GM18499 (cell line): Measurements from ENCODE around the gene NFIB.

ENCODE experiments used
- ATAC-seq: cut with Tn5 transposase; IDR thresholded peaks from one replicate; pipeline ENCODE4 v1.9.1; 2021; ENCODE audit warnings: moderate number of reproducible peaks; ENCODE audit not compliant: insufficient read depth, unreplicated experiment

The NFIB gene

DNA sequence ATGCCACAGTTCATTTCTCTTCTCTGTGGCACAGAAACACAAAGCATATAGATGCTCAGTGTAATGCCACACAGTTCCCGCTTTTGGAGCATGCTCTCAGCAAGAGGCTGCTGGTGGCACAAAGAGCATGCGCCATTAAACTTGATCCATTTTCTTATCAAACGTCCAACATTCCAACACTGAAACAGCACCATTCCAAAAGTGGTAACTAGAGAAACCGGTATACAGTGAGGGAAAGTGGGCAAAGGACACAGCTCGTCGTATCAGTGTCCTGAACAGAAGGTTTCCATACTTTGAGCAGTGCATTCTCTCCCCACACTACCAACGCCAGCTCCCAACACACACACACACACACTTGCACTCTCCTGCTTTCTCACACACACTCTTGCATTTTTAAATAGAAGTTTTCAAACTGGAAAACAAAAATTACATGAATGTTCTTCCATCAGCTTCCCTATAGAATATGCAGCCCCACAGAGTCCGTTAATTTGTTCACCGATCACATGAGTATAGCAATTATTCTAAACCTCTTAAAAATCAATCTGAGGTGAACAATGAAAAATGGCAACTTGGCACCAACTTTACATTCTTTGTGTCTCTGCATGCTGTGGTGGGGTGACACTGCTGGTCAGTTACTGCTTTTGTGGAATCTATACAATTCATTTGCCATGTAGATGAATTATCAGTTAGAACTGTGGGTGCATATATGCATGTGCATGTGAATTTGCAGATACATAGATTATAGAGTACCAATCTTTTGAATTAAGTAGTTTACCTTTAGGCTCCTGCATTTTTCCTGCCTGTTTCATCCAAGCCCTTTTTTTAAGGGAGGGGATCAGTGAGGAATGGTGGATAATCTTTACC, 5.7 kb downstream of the NFIB start:
- no peak for ATAC-seq

DNA sequence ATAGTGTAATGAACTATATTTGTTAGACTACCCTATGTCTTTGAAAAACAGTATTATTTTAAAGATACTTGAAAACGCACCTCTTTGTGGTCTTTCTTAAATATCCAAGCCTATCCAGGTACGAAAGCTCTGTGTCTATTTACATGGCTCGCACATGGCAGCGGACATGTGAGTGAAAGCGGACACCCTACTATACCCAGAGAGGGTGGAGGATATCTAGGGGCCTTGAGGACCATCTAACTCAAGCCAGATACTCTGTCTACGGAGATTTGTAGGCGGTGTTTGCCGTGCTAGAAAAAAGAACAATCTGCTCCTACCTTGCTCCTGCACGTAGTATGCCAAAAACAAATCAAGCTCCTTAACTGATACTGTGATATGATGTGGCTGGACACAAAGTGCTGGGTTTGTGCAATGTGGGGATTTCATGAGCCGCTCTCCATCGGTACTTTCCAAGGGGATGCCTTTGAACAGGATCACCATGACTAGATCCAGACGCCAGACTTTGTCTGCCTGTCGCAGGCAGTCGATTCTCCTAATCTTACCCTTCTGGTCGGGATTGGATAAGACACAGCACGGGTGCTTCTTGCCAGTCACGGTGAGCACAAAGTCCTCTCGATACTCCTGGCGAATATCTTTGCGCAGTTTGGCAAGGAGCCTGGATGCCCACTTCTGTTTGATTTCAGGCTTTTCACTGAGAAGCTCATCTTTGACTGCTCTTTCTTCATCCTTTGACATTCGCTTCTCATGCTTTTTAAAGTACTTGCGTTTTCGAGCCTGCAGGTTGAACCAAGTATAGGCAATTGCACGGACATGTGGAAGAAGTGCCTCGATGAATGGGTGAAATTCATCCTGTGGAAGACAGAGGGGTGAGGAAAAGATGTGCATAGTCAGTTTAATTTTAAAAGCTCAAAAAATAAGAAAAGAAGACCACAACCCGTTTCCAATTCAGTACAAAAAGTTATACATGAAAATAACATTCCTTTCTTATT, 7.0 kb downstream of the NFIB start:
- ATAC-seq: no peak

DNA sequence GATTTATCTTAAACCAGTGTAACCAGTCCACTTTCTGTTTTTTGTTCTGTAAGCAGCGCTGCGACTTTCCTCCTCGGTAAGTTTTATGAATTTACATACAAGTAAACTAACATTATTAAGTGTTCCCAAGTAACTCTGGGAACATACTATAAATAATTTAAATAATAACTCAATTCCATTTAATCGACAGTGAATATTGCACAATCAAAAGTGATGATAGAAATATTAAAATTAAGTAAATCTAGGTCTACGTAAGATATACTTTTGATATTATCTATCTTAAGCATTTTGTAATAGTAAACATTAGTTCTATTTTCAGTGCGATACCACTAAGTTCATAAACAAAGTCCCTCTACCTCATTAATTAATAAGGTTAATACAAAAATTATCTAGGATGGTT, 7.8 kb downstream of the NFIB start:
- ATAC-seq: no peak

DNA sequence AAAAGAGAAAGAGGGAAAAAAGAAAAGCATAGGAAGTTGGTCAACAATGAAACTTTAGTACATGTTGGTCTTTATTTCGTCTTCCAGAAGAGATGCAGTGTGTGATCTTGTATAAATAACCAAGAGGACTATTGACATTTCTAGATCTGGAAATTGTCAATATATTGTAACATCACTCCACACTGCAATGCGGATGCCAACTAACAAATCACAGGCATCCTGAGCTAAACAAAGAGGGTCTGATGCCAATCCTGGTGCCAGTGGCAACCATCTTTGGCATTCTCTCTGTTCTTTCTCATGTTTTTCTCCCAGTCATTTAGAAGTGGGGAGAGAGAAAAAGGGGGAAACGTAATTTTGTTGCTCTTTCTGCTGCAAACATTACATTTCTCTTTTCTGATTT, 9.7 kb downstream of the NFIB start:
- ATAC-seq: no peak

DNA sequence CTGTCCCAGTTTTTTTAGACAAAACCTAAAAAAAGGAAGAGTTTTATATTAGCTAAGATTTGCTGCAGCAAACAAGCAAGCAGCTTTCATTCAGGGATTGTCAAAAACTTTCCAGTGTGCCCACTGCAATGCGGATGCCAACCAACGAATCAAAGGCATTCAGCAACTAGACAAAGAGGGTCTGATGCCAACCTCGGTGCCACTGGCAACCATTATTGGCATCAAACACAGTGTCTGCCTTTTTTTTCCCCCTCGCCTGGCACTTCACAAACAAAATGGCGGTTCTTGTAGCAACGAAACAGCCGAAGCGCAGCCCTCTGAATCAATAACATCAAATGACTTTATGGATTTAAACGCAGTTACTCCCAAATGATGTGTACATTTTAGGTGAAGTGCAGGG, 10.4 kb downstream of the NFIB start:
- no peak for ATAC-seq

DNA sequence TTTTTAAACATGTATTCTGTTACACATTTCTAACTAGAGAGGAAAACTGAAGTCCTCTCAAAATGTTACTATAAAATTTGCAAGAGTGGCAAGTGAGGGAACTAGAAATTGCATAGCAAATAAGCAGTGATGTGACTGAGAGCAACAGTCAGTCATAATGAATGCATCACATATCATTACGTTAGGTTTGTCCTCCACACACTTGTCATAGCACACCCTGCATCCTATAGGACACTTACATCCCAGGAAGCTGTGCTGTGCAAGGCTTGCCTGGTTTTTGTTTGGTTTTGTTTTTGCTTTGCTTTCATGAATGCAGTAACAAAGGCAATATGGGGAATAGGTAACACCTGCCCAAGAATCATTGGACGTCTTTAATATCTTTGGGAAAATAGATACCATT, 10.8 kb downstream of the NFIB start:
- ATAC-seq: no peak

DNA sequence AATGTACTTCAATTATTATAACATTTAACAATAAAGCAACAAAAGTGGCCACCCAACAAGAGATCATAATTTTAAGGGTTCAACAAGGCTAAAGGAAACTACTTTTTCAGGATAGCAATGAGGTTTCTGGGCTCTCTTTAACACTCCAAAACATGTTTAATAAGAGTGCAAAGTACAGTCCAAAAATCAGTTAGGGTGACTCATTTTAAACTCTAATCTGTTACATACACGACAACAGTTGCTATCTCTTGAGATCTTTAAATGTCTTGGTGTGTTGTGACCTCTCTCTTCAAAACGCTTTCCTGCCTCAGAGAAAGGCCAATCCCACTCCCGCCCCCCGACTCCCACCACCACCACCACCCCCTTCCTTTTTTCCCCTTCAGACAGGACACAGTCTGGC, 11.5 kb downstream of the NFIB start:
- no peak for ATAC-seq

DNA sequence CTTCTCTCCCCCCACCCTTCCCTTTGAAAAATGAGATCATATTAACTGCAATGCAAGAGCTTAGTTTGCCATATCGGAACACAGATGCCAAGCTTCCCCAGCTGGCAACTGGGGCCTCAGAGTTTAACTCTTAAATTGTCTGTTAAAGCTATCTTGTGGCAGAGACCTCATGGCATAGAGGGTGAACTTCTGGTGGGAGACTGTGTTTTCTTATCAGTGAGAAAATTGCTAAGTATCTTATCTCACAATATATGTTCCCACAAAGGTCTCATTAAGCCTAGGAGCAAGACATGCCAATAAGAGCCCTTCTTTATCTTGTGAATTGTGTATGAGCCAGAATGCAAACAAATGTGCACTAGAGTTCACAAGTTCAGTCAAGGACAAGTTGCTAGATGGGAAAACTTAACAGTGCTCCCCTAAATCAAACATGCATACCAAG, 12.3 kb downstream of the NFIB start:
- ATAC-seq: no peak

DNA sequence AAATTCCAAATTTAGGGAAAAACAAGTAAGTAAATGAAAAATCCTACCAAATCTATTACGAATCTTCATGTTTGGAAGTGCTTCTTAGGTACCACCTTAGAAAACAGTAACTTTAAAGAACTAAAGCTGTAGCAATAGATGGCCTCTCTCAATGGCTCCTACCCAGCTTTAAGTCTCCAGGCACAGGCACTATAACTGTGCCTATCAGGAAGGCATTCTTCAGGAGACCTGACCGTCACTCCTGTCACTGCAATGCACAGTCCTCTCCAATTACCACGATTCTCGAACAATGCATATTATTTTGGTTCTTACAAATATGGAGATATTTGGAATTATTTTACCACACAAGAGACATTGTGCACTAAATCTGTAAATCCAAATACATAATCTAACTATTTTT, 12.9 kb downstream of the NFIB start:
- no peak for ATAC-seq

DNA sequence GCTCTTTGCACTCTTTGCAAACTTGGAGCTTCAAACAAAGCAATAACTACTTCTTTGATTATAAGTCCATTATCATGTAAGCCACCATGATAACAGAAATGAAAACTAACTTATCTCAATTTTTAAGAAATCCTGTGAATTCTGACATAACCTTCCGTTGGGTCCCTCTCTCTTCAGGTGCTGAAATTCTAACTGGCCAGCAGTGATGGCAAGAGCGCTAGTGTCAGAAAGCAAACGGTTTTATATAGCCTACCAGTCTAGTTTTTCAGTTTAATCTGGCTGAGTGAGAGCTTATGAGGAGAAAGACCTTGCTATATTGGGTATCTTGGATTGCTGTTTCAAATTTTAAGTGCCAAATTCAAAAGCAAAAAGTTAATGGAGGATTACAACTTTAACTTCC, 13.4 kb downstream of the NFIB start:
- ATAC-seq: no peak

DNA sequence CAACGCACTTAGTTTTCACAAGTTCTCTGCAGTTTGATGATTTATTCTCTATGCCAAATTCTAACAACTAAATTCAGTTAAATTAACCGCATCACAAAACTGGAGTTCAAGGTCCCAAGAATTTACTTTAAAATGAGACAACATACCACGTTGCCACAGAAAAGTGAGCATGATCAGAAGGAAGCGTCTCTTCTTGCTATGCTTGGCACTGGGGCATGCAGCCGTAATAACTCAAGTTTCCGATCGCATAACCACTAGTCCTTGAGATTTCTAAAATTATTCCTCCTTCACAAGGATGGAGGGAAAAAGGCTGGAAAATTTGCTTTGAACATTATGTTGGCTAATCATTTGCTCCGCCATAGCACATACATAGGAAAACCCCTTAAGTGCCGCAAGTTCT, 13.9 kb downstream of the NFIB start:
- ATAC-seq: no peak

DNA sequence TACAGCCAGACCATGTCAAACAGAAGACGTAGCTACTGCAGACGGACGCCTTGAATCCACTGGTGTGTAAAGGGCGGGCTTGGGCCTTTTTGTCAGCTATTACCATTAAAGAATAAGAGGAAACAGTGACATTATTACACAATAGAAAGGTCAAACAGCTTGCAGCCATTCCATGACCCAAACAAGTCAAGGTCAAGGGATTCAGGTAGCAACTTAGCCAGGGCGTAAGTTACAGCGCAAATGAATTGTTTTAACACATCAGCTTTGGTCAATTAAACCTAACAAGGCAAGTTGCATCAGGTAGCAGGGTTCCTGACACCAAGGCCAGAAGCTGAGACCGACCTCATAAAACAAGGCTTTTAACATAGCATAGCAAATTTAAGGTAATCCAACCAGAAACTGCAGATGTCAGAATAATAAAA, 15.3 kb downstream of the NFIB start:
- ATAC-seq: no peak

DNA sequence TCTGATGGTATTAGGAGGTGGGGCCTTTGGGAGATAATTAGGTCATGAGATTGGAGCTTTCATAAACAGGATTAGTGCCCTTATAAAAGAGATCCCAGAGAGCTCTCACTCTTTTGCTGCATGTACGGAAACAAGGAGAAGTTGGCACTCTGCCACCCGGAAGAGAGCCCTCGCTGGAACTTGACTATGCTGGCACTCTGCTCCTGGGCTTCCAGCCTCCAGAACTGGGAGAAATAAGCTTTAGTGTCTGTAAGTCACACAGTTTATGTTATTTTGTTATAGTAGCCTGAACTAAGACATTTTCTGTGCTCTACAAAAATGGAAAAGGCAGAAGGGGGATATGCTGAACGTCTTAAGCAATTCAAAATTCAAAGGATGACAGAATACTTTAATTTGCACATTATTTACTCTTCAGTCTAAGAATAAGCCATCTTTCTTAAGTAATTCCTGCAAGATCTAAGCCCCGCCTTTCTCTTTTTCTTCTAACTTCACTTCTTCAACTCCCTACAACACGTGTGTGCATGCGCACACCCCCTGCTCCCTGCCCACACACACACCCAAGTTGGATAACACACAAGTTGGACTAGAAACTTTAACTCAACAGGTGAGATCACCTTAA, 17.3 kb downstream of the NFIB start:
- no peak for ATAC-seq

DNA sequence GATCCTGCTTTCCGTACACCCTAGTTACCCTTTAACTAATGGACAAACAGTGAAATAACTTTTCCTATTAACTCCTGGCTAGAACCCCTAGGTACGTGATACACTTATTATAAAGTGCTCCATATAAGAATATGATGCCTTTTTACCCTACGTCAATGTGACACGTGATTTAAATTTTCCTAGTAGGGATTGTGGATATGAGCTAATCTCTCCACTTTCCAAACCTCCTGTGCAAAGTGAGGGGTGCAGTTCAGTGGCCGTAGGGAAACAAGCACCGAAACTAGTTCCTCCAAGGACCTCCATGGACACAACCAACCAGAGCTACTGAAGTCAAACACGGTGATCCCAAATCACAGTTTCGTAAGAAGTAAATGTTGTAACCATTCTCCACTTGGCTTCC, 19.3 kb downstream of the NFIB start:
- ATAC-seq: no peak

DNA sequence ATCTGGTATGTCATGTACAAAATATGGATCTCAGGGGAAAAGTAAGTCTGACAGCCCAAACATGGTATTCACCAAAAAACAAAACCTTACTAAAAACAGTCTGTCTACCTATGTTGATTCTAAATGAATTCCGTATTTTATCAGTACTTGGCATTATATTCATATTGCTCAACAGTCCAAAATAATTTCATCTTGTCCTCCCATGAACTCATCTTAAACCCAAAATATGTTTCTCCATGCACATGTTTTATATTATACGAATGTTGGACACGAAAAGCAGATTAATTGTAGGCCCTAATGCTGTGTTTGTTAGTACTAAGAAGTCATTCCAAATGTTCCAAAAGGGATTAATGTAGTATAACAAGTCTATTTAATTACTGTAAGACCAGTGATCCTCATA, 20.1 kb downstream of the NFIB start:
- no peak for ATAC-seq

DNA sequence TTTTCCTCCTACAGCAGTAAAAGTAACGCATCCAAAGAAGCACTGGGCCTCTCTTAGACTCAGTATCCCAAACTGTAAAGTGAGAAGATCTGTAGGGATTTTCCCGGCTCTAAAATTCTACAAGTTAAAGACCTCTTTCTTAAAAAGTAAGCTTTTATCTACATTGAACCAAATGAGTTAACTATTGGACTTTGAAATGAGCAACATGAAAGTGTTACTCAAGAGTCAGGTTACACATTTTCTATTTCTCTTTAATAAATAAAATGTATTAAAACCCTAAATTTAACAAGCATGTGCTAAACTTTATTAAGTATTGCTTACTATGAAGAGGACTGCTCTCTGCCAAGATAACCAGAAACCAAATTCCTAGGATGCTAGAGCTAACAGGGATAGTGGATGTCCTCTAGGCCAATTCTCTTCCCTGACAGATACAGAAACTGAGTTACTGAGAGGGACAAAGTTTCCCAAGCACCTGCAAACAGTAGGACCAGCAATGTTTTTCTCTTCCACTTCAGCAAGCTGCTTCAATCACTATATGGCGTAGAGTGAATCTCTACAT, 21.7 kb downstream of the NFIB start:
- no peak for ATAC-seq

DNA sequence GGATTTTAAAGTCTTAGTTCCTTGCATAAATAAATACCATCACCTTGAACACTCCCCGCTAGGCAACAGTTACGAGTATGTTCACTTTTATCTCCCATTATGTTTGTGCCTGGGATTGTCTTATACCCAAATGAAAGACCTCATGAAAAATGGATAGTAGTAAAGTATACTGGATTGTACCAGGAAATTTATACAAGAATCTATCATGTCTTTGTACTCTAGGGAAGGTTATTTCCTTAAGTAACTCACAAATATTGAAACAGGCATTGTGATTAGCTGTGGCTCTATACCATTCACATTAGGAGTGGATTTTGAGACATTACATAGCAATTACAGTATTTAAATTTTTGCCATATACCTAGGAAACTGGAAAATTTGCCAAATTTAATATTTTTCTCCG, 24.0 kb downstream of the NFIB start:
- ATAC-seq: no peak

DNA sequence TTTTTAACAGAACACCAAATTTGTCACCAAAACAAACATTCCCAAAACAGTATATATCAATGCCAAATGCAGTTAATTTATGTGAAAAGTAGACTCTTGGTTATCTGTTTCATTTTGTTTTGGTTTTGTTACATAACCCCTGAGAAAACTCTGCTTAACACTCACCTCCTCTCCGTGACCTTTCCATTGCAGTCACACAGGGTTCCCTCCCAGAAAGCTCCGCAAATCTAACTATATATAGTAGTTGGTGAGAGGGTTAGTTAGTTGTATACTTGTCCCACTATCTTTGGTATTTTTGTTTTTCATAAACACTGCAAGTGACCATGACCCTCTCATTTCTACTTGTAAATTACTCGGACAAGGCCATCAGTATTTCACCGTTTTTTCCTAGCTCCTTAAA, 25.5 kb downstream of the NFIB start:
- ATAC-seq: no peak

DNA sequence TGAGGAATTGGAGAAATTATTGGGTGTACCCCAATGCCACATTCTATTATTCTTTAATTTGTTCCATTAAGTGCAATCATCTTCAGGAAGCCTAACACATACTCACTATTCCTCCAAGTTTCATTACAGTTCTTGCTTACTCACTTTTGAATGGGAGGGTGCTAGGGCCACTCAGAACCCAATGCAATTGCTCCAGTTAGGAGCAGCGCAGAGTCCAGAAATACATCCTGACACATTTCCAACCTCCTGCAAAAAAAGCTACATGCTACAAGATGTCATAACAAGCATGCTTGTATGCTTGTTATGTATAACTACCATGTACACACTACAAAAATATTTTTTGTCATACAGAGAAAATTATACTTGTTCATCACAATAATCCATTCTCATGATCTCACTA, 27.8 kb downstream of the NFIB start:
- no peak for ATAC-seq

DNA sequence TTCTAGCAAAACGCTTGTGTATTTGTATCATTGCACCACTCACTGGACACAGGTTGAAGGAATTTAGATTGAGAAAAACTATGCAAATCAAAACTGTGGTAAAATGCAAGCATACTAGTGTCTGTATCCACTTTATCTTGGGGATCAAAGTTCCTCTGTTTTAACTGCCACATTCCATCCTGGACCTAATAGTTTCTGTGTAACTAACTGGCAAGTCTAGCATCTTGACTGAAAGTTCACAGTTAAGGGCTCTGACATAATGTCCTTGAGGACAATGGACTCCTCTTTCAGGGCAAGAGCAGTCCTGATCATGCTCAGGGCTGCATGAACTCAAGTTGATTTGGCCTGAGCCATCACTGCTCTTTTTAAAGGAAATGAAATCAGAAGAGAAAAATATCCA, 30.7 kb downstream of the NFIB start:
- no peak for ATAC-seq

DNA sequence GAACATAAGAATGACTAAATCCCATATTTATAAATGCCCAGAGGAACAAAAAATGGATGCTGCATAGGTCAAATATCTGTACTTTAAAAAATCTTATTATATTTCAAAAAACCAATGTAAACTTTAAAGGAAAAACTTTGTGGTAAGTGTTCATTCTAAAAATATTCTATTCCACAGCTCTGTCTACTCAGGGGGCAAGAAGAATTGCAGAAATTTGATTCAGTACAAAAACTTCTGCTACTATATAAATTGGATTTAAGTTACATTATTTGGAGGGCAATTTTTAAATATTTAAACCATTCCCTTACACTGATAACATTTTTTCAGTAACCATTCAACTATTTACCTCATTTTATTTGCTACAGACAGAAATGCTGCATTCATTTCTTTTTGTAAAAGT, 32.1 kb downstream of the NFIB start:
- no peak for ATAC-seq
